ENCODE results near the gene RPAP2.

The RPAP2 gene

DNA sequence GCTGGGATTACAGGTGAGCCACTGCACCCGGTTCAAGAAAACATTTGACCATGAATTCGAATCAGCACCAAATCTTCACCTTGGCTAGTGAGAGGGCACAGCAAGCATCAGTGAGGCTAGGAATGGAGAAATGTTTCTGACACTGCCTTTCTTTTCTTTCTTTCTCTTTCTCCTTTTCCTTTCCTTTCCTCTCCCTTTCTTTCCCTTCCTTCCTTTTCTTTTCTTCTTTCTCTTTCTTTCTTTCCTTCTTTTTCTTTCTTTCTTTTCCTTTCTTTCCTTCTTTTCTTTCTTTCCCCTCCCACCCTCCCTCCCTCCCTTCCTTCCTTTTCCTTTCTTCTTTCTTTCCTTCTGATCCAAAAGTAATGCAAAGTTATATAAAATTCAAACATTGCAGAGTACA lies 147.0 kb downstream of the RPAP2 start:
- no peak for DNase-seq (ENCODE audit: low read depth in 3 of 3, low spot score in 1 of 3)

GRCh38 chr1:92446546-92446945 lies 147.7 kb downstream of the RPAP2 start:
- DNase-seq (ENCODE audit: low read depth in 3 of 3, low spot score in 1 of 3), result no peak

GRCh38 chr1:92447033-92447681 lies 148.3 kb downstream of the RPAP2 start:
- no peak for DNase-seq (ENCODE audit: low read depth in 3 of 3, low spot score in 1 of 3)

DNA sequence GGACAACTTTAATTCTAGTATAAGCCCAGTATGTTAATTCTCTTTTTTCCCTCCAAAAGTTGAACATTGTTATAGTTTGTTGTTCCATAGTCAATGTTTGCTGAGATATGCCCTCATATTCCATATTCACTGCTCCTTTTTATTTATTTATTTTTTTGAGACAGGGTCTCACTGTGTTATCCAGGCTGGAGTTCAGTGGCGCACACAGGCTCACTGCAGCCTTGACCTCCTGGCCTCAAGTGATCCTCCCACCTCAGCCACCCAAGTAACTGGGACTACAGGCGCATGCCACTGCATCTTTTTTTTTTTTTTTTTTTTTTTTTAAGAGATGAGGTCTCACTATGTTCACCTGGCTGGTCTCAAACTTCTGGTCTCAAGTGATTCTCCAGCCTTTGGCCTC lies 149.1 kb downstream of the RPAP2 start:
- no peak for DNase-seq (ENCODE audit: low read depth in 3 of 3, low spot score in 1 of 3)

Measured in stimulated activated CD4-positive, alpha-beta T cell treated with anti-CD3 and anti-CD28 coated beads, TNF-alpha, amount 100 ng/mL, for 1 hour (primary cell).